Measurements from ENCODE around the gene TANC1. TPM values are rescaled to one million over a fixed set of nuclear protein-coding genes. Genes with fewer than 3 reads are reported as not detected.

TANC1 gene
- total RNA-seq, 1 donor from 2014 or later: 18.5 TPM

- DNase-seq (ENCODE audit: low read depth): no peak
Observed at GRCh38 chr2:159044804-159045286, 76.4 kb downstream of the TANC1 start.

GRCh38 chr2:159045545-159046454 is 77.4 kb downstream of the TANC1 start:
- Histone ChIP-seq H3K36me3 (ENCODE audit: control insufficient read depth, insufficient read depth, low read length) (peaks cover 1% of the 10 kb centered on the region), H3K27me3 (ENCODE audit: control insufficient read depth, insufficient read depth, low read length) (no peaks in the 10 kb centered on the region), H3K4me3 (ENCODE audit: low read depth, low read length) (no peak overlapping the region)
- no peak for DNase-seq (ENCODE audit: low read depth)
- no peak for TF ChIP-seq CTCF (IDR thresholded peaks at IDR 0.05; ENCODE audit: insufficient read depth, low read length, poor library complexity, severe bottlenecking)

More at GRCh38 chr2:159044804-159045286, 76.4 kb downstream of the TANC1 start:
- no peak overlapping the region for H3K4me3 ChIP-seq (ENCODE audit: low read depth, low read length)
- no peaks in the 10 kb centered on the region for H3K27me3 ChIP-seq (ENCODE audit: control insufficient read depth, insufficient read depth, low read length)
- no peak for TF ChIP-seq CTCF (IDR thresholded peaks at IDR 0.05; ENCODE audit: insufficient read depth, low read length, poor library complexity, severe bottlenecking)
- H3K36me3 ChIP-seq (ENCODE audit: control insufficient read depth, insufficient read depth, low read length): peaks cover 1% of the 10 kb centered on the region

- no peak for TF ChIP-seq CTCF (IDR thresholded peaks at IDR 0.05; ENCODE audit: insufficient read depth, low read length, poor library complexity, severe bottlenecking)
- Histone ChIP-seq H3K27me3 (ENCODE audit: control insufficient read depth, insufficient read depth, low read length) (no peaks in the 10 kb centered on the region), H3K4me3 (ENCODE audit: low read depth, low read length) (no peak overlapping the region), H3K36me3 (ENCODE audit: control insufficient read depth, insufficient read depth, low read length) (peaks cover 1% of the 10 kb centered on the region)
- no peak for DNase-seq (ENCODE audit: low read depth)
Observed at GRCh38 chr2:159046966-159047365, 78.5 kb downstream of the TANC1 start.

- DNase-seq (ENCODE audit: low read depth): no peak
- no peaks in the 10 kb centered on the region for H3K36me3 ChIP-seq (ENCODE audit: control insufficient read depth, insufficient read depth, low read length)
- no peaks in the 10 kb centered on the region for H3K27me3 ChIP-seq (ENCODE audit: control insufficient read depth, insufficient read depth, low read length)
- TF ChIP-seq CTCF (IDR thresholded peaks at IDR 0.05; ENCODE audit: insufficient read depth, low read length, poor library complexity, severe bottlenecking): no peak
- H3K4me3 ChIP-seq (ENCODE audit: low read depth, low read length): no peak overlapping the region
Observed at GRCh38 chr2:159050426-159050825, 82.0 kb downstream of the TANC1 start.

- TF ChIP-seq CTCF (IDR thresholded peaks at IDR 0.05; ENCODE audit: insufficient read depth, low read length, poor library complexity, severe bottlenecking): no peak
- no peaks in the 10 kb centered on the region for H3K27me3 ChIP-seq (ENCODE audit: control insufficient read depth, insufficient read depth, low read length)
- H3K4me3 ChIP-seq (ENCODE audit: low read depth, low read length): no peak overlapping the region
- no peak for DNase-seq (ENCODE audit: low read depth)
- no peaks in the 10 kb centered on the region for H3K36me3 ChIP-seq (ENCODE audit: control insufficient read depth, insufficient read depth, low read length)
Observed at GRCh38 chr2:159051133-159051532, 82.7 kb downstream of the TANC1 start.
